Panc1 (cell line): ENCODE measurements around the gene AOC3. TPM values are rescaled to one million over a fixed set of nuclear protein-coding genes. Genes with fewer than 3 reads are reported as not detected.
A peak's percentile ranks its signal among the peaks of the same experiment; 100 is the strongest.

ENCODE experiments used
- ATAC-seq: fragments of 200-7000 bp; cut with Tn5 transposase; 2 replicates; pipeline ENCODE4 v1.9.1; 2020; ENCODE audit warnings: mild to moderate bottlenecking, moderate library complexity
- BruUV-seq: library from RNA; stranded (reverse); fragments of 400-500 nt; replicated peaks from 2 replicates; lab custom pipeline; 2021; lab: Mats Ljungman, UMichigan
- CTCF ChIA-PET: fragments of 300-600 bp; sonication (Branson Sonifier 250); formaldehyde crosslinking; loops from one replicate; lab custom pipeline; 2022; ENCODE audit warnings: antibody characterized with exemption; lab: Charles Lee
- POLR2A ChIA-PET: fragments of 300-600 bp; sonication (Branson Sonifier 250); formaldehyde crosslinking; loops from one replicate; lab custom pipeline; 2022; ENCODE audit warnings: antibody characterized with exemption; lab: Charles Lee
- DNase-seq: peaks from one replicate; pipeline ENCODE4 v3.0.0-alpha.2; 2010; ENCODE audit warnings: low read depth, low spot score
- H3K27ac ChIP-seq: 2 replicates; pipeline ENCODE4 v1.5.1; 2011; ENCODE audit warnings: mild to moderate bottlenecking, low read length, inconsistent platforms
- H3K27me3 ChIP-seq: fragments of 200-500 bp; sonication (Bioruptor generic); 2 replicates; pipeline ENCODE4 v1.6.0; 2014; ENCODE audit warnings: low read length, inconsistent platforms; ENCODE audit not compliant: control insufficient read depth, insufficient read depth
- H3K36me3 ChIP-seq: fragments of 200-500 bp; sonication (Bioruptor generic); 2 replicates; pipeline ENCODE4 v1.5.1; 2014; ENCODE audit warnings: inconsistent platforms, mild to moderate bottlenecking, low read length, moderate library complexity; ENCODE audit not compliant: control insufficient read depth, insufficient read depth
- H3K4me1 ChIP-seq: 2 replicates; pipeline ENCODE4 v1.5.1; 2011; ENCODE audit warnings: inconsistent platforms, mild to moderate bottlenecking, low read length, moderate library complexity; ENCODE audit not compliant: control insufficient read depth, insufficient read depth
- H3K4me3 ChIP-seq, 2 experiments: 2 replicates each; pipeline ENCODE4 v1.5.1; 2011 to 2012; ENCODE audit warnings: low read depth in 2 of 2, low read length in 2 of 2, mild to moderate bottlenecking in 2 of 2, inconsistent platforms in 1 of 2, moderate library complexity in 1 of 2
- H3K9me3 ChIP-seq: fragments of 200-500 bp; sonication (Bioruptor generic); 2 replicates; pipeline ENCODE4 v1.5.1; 2014; ENCODE audit warnings: low read depth, mild to moderate bottlenecking, inconsistent platforms, low read length, moderate library complexity; ENCODE audit not compliant: control insufficient read depth, insufficient read depth
- CTCF ChIP-seq: fragments of 450-650 bp; IDR thresholded peaks from 2 replicates; pipeline ENCODE4 v1.5.1; 2017; ENCODE audit warnings: mild to moderate bottlenecking
- POLR2AphosphoS5 ChIP-seq: IDR thresholded peaks from 2 replicates; pipeline ENCODE4 v1.6.1; 2012; ENCODE audit warnings: mild to moderate bottlenecking, low read depth, low read length, moderate library complexity
- REST ChIP-seq, 2 experiments: IDR thresholded peaks; 2 replicates each; pipeline ENCODE4 v1.6.1; 2011 to 2012; ENCODE audit warnings: low read depth in 2 of 2, control low read depth in 1 of 2, low read length in 1 of 2, mild to moderate bottlenecking in 1 of 2, moderate library complexity in 1 of 2; ENCODE audit not compliant: insufficient read depth in 1 of 2
- SIN3A ChIP-seq: IDR thresholded peaks from 2 replicates; pipeline ENCODE4 v1.6.1; 2012; ENCODE audit warnings: low read depth, mild to moderate bottlenecking, low read length, moderate library complexity, borderline replicate concordance; ENCODE audit not compliant: insufficient read depth
- TCF7L2 ChIP-seq: IDR thresholded peaks from 2 replicates; pipeline ENCODE4 v1.6.1; 2011; ENCODE audit warnings: mild to moderate bottlenecking, low read depth, low read length, inconsistent platforms
- in situ Hi-C: cut with HindIII; loops from 2 replicates; pipeline ENCODE4 v1.10.0; 2016; ENCODE audit warnings: low sequenced_read_pairs, low pct_unique_long_range_greater_than_20kb
- intact Hi-C: fragments of 100-400 bp; cut with micrococcal nuclease; formaldehyde crosslinking; loops from one replicate; pipeline ENCODE4 v1.10.0; 2022; ENCODE audit not compliant: unreplicated experiment
- total RNA-seq: library from RNA; stranded (reverse); gene quantifications from one replicate; pipeline ENCODE4 v1.2.1, GENCODE V29; 2021; ENCODE audit not compliant: unreplicated experiment

AOC3 gene
- total RNA-seq, 1 experiment from 2014 or later: 0.21 TPM

GRCh38 chr17:42894283-42895184, 43.5 kb downstream of the AOC3 start:
- no peaks in the 10 kb centered on the region for H3K36me3 ChIP-seq
- no peak overlapping the region for H3K4me3 ChIP-seq
- POLR2A ChIA-PET: interaction anchor here (0.6 kb wide), 1 partner anchor 114 kb away, joined by 11 read pairs; no protein-coding TSS in a partner anchor
- H3K4me1 ChIP-seq: no peaks in the 10 kb centered on the region
- CTCF ChIA-PET: no interaction called here
- ATAC-seq (no peak), DNase-seq (no peak)
- in situ Hi-C loops (no loop called here), intact Hi-C loops (no loop called here)
- no TSS peak for BruUV-seq
- no peaks in the 10 kb centered on the region for H3K9me3 ChIP-seq
- H3K27me3 ChIP-seq: no peaks in the 10 kb centered on the region
- no peak overlapping the region for H3K27ac ChIP-seq
- TF ChIP-seq CTCF (no peak), POLR2AphosphoS5 (no peak), SIN3A (no peak), TCF7L2 (no peak), REST (IDR thresholded peaks at IDR 0.05; ENCODE audit: insufficient read depth in 1 of 2, low read depth in 2 of 2, low read length in 1 of 2) (no peak)

- H3K27ac ChIP-seq: no peak overlapping the region
- in situ Hi-C loops (no loop called here), intact Hi-C loops (no loop called here)
- TF ChIP-seq SIN3A (no peak), POLR2AphosphoS5 (no peak), CTCF (no peak), REST (IDR thresholded peaks at IDR 0.05; ENCODE audit: insufficient read depth in 1 of 2, low read depth in 2 of 2, low read length in 1 of 2) (no peak), TCF7L2 (no peak)
- DNase-seq (peak; percentile 10), ATAC-seq (peak; percentile 89)
- H3K9me3 ChIP-seq: no peaks in the 10 kb centered on the region
- no peaks in the 10 kb centered on the region for H3K4me1 ChIP-seq
- ChIA-PET CTCF (no interaction called here), POLR2A (interaction anchor here (0.6 kb wide), 1 partner anchor 113 kb away, joined by 11 read pairs; no protein-coding TSS in a partner anchor)
- BruUV-seq: no TSS peak
- no peak overlapping the region for H3K4me3 ChIP-seq
- no peaks in the 10 kb centered on the region for H3K36me3 ChIP-seq
- no peaks in the 10 kb centered on the region for H3K27me3 ChIP-seq
Measured at GRCh38 chr17:42895185-42895555, 44.2 kb downstream of the AOC3 start.
